Esophagus squamous epithelium (tissue), 4 donors: ENCODE measurements around the gene LIPC.

ENCODE experiments used
- POLR2A ChIP-seq, 4 donors: fragments of 450-650 bp; IDR thresholded peaks; one replicate each; pipeline ENCODE4 v1.6.1; 2017; ENCODE audit warnings: antibody characterized with exemption in 4 of 4, mild to moderate bottlenecking in 4 of 4, moderate library complexity in 3 of 4
- TF ChIP-seq, protein P1 (sequence below), 6 experiments: fragments of 450-650 bp in 4 of 6; fragments of 200-600 bp in 2 of 6; sonication (generic) in 2 of 6; IDR thresholded peaks; one replicate each; pipeline ENCODE4 v1.5.1; 2016 to 2019; ENCODE audit warnings: antibody characterized with exemption in 6 of 6, mild to moderate bottlenecking in 4 of 6, moderate library complexity in 4 of 6

DNA sequence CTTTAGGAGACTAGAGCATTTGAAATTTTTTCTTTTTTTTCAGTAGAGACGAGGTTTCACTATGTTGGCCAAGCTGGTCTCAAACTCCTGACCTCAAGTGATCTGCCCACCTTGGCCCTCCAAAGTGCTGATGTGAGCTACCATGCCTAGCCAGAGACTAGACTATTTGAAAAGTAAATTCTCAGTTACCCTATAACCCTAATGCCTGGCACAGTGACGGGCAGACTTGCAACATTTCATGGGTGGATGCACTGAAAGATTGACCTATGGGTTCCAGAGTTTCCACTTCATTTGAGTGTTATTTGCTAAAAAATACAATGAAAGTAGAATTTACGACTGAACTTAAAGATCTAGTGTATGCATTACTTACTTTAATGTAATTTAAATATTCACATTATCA, 45.7 kb upstream of the LIPC start:
- TF ChIP-seq, protein P1, sequence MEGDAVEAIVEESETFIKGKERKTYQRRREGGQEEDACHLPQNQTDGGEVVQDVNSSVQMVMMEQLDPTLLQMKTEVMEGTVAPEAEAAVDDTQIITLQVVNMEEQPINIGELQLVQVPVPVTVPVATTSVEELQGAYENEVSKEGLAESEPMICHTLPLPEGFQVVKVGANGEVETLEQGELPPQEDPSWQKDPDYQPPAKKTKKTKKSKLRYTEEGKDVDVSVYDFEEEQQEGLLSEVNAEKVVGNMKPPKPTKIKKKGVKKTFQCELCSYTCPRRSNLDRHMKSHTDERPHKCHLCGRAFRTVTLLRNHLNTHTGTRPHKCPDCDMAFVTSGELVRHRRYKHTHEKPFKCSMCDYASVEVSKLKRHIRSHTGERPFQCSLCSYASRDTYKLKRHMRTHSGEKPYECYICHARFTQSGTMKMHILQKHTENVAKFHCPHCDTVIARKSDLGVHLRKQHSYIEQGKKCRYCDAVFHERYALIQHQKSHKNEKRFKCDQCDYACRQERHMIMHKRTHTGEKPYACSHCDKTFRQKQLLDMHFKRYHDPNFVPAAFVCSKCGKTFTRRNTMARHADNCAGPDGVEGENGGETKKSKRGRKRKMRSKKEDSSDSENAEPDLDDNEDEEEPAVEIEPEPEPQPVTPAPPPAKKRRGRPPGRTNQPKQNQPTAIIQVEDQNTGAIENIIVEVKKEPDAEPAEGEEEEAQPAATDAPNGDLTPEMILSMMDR (IDR thresholded peaks at IDR 0.05), result no peak
- TF ChIP-seq POLR2A (IDR thresholded peaks at IDR 0.05), result no peak
